HG03064 (cell line): Measurements from ENCODE around the gene PDIA2.

Experiments
- ATAC-seq: cut with Tn5 transposase; IDR thresholded peaks from one replicate; pipeline ENCODE4 v1.9.1; 2021; ENCODE audit warnings: low read depth; ENCODE audit not compliant: unreplicated experiment

PDIA2 gene

GRCh38 chr16:296276-296675 lies 13.3 kb downstream of the PDIA2 start:
- no peak for ATAC-seq

GRCh38 chr16:296806-297510 lies 14.0 kb downstream of the PDIA2 start:
- no peak for ATAC-seq

GRCh38 chr16:297832-298231 lies 14.9 kb downstream of the PDIA2 start:
- no peak for ATAC-seq

GRCh38 chr16:301235-301634 lies 18.3 kb downstream of the PDIA2 start:
- no peak for ATAC-seq

- ATAC-seq = no peak
These were observed 19.0 kb downstream of the PDIA2 start for GRCh38 chr16:301950-302349.

GRCh38 chr16:303760-304505 lies 21.0 kb downstream of the PDIA2 start:
- ATAC-seq = no peak

- no peak for ATAC-seq
These were observed 23.1 kb downstream of the PDIA2 start for GRCh38 chr16:305916-306626.

- ATAC-seq = no peak
These were observed 24.0 kb downstream of the PDIA2 start for GRCh38 chr16:306911-307370.

GRCh38 chr16:307691-308312 lies 24.8 kb downstream of the PDIA2 start:
- ATAC-seq = no peak

- no peak for ATAC-seq
These were observed 26.5 kb downstream of the PDIA2 start for GRCh38 chr16:309476-309875.

- no peak for ATAC-seq
These were observed 28.8 kb downstream of the PDIA2 start for GRCh38 chr16:311725-312124.

- ATAC-seq = no peak
These were observed 31.4 kb downstream of the PDIA2 start for GRCh38 chr16:314351-314750.

- ATAC-seq = no peak
These were observed 31.9 kb downstream of the PDIA2 start for GRCh38 chr16:314795-315299.

- ATAC-seq = no peak
These were observed 33.9 kb downstream of the PDIA2 start for GRCh38 chr16:316741-317464.

GRCh38 chr16:317583-317982 lies 34.6 kb downstream of the PDIA2 start:
- no peak for ATAC-seq

GRCh38 chr16:318628-319027 lies 35.7 kb downstream of the PDIA2 start:
- ATAC-seq = no peak

GRCh38 chr16:320206-320605 lies 37.2 kb downstream of the PDIA2 start:
- no peak for ATAC-seq

- no peak for ATAC-seq
These were observed 38.6 kb downstream of the PDIA2 start for GRCh38 chr16:321532-321931.

- ATAC-seq = no peak
These were observed 39.6 kb downstream of the PDIA2 start for GRCh38 chr16:322476-323143.

- ATAC-seq = no peak
These were observed 41.2 kb downstream of the PDIA2 start for GRCh38 chr16:324201-324450.
